ENCODE results near the gene HDAC4. TPM values are rescaled to one million over a fixed set of nuclear protein-coding genes. Genes with fewer than 3 reads are reported as not detected.

Gene HDAC4
- total and polyA plus RNA-seq, 2 of the 8 experiments (the other 6 are each of a cell fraction or from before 2014, with no cell fraction given) = 15.4 to 31.5 TPM

GRCh38 chr2:239315308-239315707 lies 85.5 kb downstream of the HDAC4 start:
- CTCF ChIA-PET (ENCODE audit: partially characterized antibody) = interaction anchor here (0.6 to 1.6 kb wide), 3 partner anchors 12 to 21 kb away, joined by 3 to 6 read pairs (median 3); no protein-coding TSS in a partner anchor

More at GRCh38 chr2:239315308-239315707, 85.5 kb downstream of the HDAC4 start:
- no peak for FAIRE-seq
- no peak overlapping the region for H3K27ac ChIP-seq (ENCODE audit: low read depth, low read length)
- H4K91ac ChIP-seq (replicated peaks; ENCODE audit: insufficient read length, low read length) = no peak overlapping the region
- no peak for DNase-seq (ENCODE audit: low read depth in 1 of 2, low spot score in 2 of 2)
- no peak overlapping the region for H3K23ac ChIP-seq (ENCODE audit: insufficient read length)
- H3K27me3 ChIP-seq (replicated peaks in 1 of 4; ENCODE audit: control insufficient read depth in 3 of 4, extremely low read depth in 1 of 4, insufficient read depth in 3 of 4, low read length in 3 of 4) = no peaks in the 10 kb centered on the region
- H2AFZ ChIP-seq (ENCODE audit: low read length) = no peak overlapping the region
- no peak overlapping the region for H3K56ac ChIP-seq (replicated peaks; ENCODE audit: insufficient read length, low read depth, low read length)
- peaks cover 4 to 8% of the 10 kb centered on the region in 2 experiments; a peak in 2 of 4 replicates for H3K9me3 ChIP-seq (ENCODE audit: insufficient read depth in 2 of 2, low read depth in 1 of 2, low read length in 1 of 2)
- POLR2A ChIA-PET (ENCODE audit: partially characterized antibody) = no interaction called here
- H2AK5ac ChIP-seq (ENCODE audit: low read depth, low read length) = no peak overlapping the region
- no peak overlapping the region for H3K4me2 ChIP-seq (ENCODE audit: insufficient read depth in 1 of 2, low read depth in 2 of 2, low read length in 2 of 2)
- no peak for TF ChIP-seq CEBPB (IDR thresholded peaks at IDR 0.05; ENCODE audit: low read depth, low read length)
- no peak for TF ChIP-seq YY1 (IDR thresholded peaks at IDR 0.05; ENCODE audit: low read depth, low read length)
- TF ChIP-seq PHF8 (conservative IDR thresholded peaks at IDR 0.05; ENCODE audit: low read depth, low read length) = no peak
- TF ChIP-seq SP2 (IDR thresholded peaks at IDR 0.05; ENCODE audit: low read length) = no peak
- no peak for TF ChIP-seq POLR2A (IDR thresholded peaks at IDR 0.05; ENCODE audit: control extremely low read depth in 1 of 2, low read depth in 2 of 2, low read length in 2 of 2)
- no peak for TF ChIP-seq JUN (IDR thresholded peaks at IDR 0.05; ENCODE audit: low read depth, low read length)
- no peak for TF ChIP-seq E2F6 (IDR thresholded peaks at IDR 0.05)
- no peak for TF ChIP-seq RAD21 (IDR thresholded peaks at IDR 0.05 in 1 of 2, conservative IDR thresholded peaks at IDR 0.05 in 1 of 2; ENCODE audit: low read depth in 2 of 2, low read length in 2 of 2)
- no peak for TF ChIP-seq GTF2F1 (IDR thresholded peaks at IDR 0.05; ENCODE audit: borderline replicate concordance, low read depth, low read length)
- no peak for TF ChIP-seq CREB1 (IDR thresholded peaks at IDR 0.05)
- no peak for TF ChIP-seq POU5F1 (IDR thresholded peaks at IDR 0.05; ENCODE audit: low read depth, low read length)
- no peak for TF ChIP-seq RXRA (IDR thresholded peaks at IDR 0.05; ENCODE audit: insufficient read depth, low read depth, low read length)
- TF ChIP-seq TEAD4 (IDR thresholded peaks at IDR 0.05; ENCODE audit: low read depth, low read length) = no peak
- no peak for TF ChIP-seq NANOG (IDR thresholded peaks at IDR 0.05; ENCODE audit: insufficient read depth, low read depth, low read length, poor library complexity, severe bottlenecking)
- WGBS, 2 experiments (ENCODE audit: extremely low coverage in 1 of 2, insufficient coverage in 1 of 2, insufficient read length in 1 of 2, insufficient replicate concordance in 2 of 2, low coverage in 1 of 2, low lambda C conversion rate in 2 of 2, missing lambda C conversion rate in 1 of 2) = 95% methylated on average over 10 of the region's 10 CpGs; no CpG with 5 or more reads in 1 of the 2 experiments
- no peak overlapping the region for H3K4ac ChIP-seq (replicated peaks; ENCODE audit: insufficient read length, low read depth, low read length)
- H3K23me2 ChIP-seq (ENCODE audit: low read depth, low read length) = no peaks in the 10 kb centered on the region
- no peak overlapping the region for H4K5ac ChIP-seq (ENCODE audit: insufficient read length, low read depth, low read length)
- no peak overlapping the region for H2BK120ac ChIP-seq (replicated peaks; ENCODE audit: low read depth, low read length)
- no peak overlapping the region for H3K4me3 ChIP-seq (ENCODE audit: extremely low read depth in 1 of 4, insufficient read depth in 2 of 4, low read depth in 3 of 4, low read length in 4 of 4)
- H4K8ac ChIP-seq (ENCODE audit: extremely low read depth, insufficient read depth, low read length) = no peak overlapping the region
- peaks cover 28% of the 10 kb centered on the region for H3K79me1 ChIP-seq (ENCODE audit: low read depth, low read length)
- H2BK12ac ChIP-seq (ENCODE audit: low read depth, low read length) = no peak overlapping the region
- H3K18ac ChIP-seq (ENCODE audit: extremely low read depth, low read length) = no peak overlapping the region
- no peaks in the 10 kb centered on the region; a peak in 1 of 8 replicates for H3K36me3 ChIP-seq (ENCODE audit: control insufficient read depth in 2 of 4, insufficient read depth in 4 of 4, low read length in 3 of 4)
- H4K20me1 ChIP-seq (replicated peaks in 1 of 2; ENCODE audit: control insufficient read depth in 1 of 2, insufficient read depth in 2 of 2, low read length in 2 of 2) = peaks cover 4 to 5% of the 10 kb centered on the region in 2 experiments
- H3K14ac ChIP-seq (ENCODE audit: insufficient read length) = no peak overlapping the region
- H3K9ac ChIP-seq (replicated peaks in 1 of 4; ENCODE audit: extremely low read depth in 1 of 4, low read depth in 3 of 4, low read length in 3 of 4) = no peak overlapping the region
- H2BK5ac ChIP-seq (ENCODE audit: low read depth, low read length) = no peak overlapping the region
- H3K4me1 ChIP-seq (replicated peaks in 1 of 4; ENCODE audit: control insufficient read depth in 3 of 4, insufficient read depth in 4 of 4, low read length in 3 of 4) = no peaks in the 10 kb centered on the region
- H2BK15ac ChIP-seq (ENCODE audit: low read length) = no peak overlapping the region
- H3K79me2 ChIP-seq (ENCODE audit: control insufficient read depth in 1 of 2, insufficient read depth in 2 of 2, low read length in 2 of 2) = peaks cover 0 to 89% of the 10 kb centered on the region in 2 experiments; a peak in 3 of 4 replicates
- H2BK20ac ChIP-seq (ENCODE audit: low read length) = no peak overlapping the region

Measured in H1 (cell line).